ENCODE measurements around the gene DLD. TPM values are rescaled to one million over a fixed set of nuclear protein-coding genes. Genes with fewer than 3 reads are reported as not detected.

The DLD gene
- total RNA-seq, 1 experiment from 2014 or later: 88.8 TPM

DNA sequence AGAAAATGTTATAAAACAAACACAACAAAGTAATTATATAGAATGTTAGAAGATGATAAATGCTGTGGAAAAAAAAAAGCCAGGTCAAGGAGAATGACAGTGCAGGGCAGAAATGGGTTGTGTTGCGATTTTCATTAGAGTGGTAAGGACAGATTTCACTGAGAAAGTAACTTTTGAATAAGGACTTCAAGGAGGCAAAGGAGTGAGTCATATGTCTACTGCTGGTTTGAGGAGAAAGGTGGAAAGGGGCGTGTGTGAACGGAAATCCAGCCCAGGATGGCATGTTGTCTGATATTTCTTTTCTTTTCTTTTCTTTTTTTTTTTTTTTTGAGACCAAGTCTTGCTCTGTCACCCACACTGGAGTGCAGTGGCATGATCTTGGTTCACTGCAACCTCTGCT is 12.3 kb upstream of the DLD start:
- ChIA-PET POLR2A (interaction anchor here (0.6 to 0.7 kb wide), 3 partner anchors 32 to 648 kb away, joined by 3 to 6 read pairs (median 4); no protein-coding TSS in a partner anchor), CTCF (interaction anchor here (0.6 to 2.1 kb wide), 3 partner anchors 11 to 135 kb away, joined by 4 to 15 read pairs (median 6); partner anchors contain the start of gene CBLL1)
- BruUV-seq (replicated peaks): no TSS peak
- no peaks in the 10 kb centered on the region for H3K9me3 ChIP-seq (ENCODE audit: control insufficient read depth, insufficient read depth, low read depth, low read length)
- no peak overlapping the region for H3K27ac ChIP-seq (ENCODE audit: low read length)
- ATAC-seq (no peak), DNase-seq (ENCODE audit: low read depth, low spot score) (no peak)
- intact Hi-C loops (cut with micrococcal nuclease; ENCODE audit: unreplicated experiment) (loop anchor here (5.0 to 10.0 kb wide), 2 partner anchors 416 to 674 kb away; no protein-coding TSS in a partner anchor), in situ Hi-C loops (cut with HindIII; ENCODE audit: low pct_unique_long_range_greater_than_20kb, low sequenced_read_pairs) (no loop called here)
- H3K4me3 ChIP-seq (ENCODE audit: low read depth in 2 of 2, low read length in 2 of 2): no peak overlapping the region
- no peaks in the 10 kb centered on the region for H3K36me3 ChIP-seq (ENCODE audit: control insufficient read depth, insufficient read depth, low read length)
- TF ChIP-seq TCF7L2 (IDR thresholded peaks at IDR 0.05; ENCODE audit: low read depth, low read length) (no peak), POLR2AphosphoS5 (IDR thresholded peaks at IDR 0.05; ENCODE audit: low read depth, low read length) (no peak), SIN3A (IDR thresholded peaks at IDR 0.05; ENCODE audit: borderline replicate concordance, insufficient read depth, low read depth, low read length) (no peak)
- TF ChIP-seq, protein P1, sequence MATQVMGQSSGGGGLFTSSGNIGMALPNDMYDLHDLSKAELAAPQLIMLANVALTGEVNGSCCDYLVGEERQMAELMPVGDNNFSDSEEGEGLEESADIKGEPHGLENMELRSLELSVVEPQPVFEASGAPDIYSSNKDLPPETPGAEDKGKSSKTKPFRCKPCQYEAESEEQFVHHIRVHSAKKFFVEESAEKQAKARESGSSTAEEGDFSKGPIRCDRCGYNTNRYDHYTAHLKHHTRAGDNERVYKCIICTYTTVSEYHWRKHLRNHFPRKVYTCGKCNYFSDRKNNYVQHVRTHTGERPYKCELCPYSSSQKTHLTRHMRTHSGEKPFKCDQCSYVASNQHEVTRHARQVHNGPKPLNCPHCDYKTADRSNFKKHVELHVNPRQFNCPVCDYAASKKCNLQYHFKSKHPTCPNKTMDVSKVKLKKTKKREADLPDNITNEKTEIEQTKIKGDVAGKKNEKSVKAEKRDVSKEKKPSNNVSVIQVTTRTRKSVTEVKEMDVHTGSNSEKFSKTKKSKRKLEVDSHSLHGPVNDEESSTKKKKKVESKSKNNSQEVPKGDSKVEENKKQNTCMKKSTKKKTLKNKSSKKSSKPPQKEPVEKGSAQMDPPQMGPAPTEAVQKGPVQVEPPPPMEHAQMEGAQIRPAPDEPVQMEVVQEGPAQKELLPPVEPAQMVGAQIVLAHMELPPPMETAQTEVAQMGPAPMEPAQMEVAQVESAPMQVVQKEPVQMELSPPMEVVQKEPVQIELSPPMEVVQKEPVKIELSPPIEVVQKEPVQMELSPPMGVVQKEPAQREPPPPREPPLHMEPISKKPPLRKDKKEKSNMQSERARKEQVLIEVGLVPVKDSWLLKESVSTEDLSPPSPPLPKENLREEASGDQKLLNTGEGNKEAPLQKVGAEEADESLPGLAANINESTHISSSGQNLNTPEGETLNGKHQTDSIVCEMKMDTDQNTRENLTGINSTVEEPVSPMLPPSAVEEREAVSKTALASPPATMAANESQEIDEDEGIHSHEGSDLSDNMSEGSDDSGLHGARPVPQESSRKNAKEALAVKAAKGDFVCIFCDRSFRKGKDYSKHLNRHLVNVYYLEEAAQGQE (IDR thresholded peaks at IDR 0.05; ENCODE audit: insufficient read depth in 1 of 2, low read depth in 2 of 2, low read length in 1 of 2): no peak
- TF ChIP-seq, protein P2, sequence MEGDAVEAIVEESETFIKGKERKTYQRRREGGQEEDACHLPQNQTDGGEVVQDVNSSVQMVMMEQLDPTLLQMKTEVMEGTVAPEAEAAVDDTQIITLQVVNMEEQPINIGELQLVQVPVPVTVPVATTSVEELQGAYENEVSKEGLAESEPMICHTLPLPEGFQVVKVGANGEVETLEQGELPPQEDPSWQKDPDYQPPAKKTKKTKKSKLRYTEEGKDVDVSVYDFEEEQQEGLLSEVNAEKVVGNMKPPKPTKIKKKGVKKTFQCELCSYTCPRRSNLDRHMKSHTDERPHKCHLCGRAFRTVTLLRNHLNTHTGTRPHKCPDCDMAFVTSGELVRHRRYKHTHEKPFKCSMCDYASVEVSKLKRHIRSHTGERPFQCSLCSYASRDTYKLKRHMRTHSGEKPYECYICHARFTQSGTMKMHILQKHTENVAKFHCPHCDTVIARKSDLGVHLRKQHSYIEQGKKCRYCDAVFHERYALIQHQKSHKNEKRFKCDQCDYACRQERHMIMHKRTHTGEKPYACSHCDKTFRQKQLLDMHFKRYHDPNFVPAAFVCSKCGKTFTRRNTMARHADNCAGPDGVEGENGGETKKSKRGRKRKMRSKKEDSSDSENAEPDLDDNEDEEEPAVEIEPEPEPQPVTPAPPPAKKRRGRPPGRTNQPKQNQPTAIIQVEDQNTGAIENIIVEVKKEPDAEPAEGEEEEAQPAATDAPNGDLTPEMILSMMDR (IDR thresholded peaks at IDR 0.05): no peak
- peaks cover 2% of the 10 kb centered on the region; the same call in 1 of the 2 replicates for H3K27me3 ChIP-seq (ENCODE audit: control insufficient read depth, insufficient read depth, low read length)
- peaks cover 3% of the 10 kb centered on the region; the same call in 1 of the 2 replicates for H3K4me1 ChIP-seq (ENCODE audit: control insufficient read depth, insufficient read depth, low read length)

DNA sequence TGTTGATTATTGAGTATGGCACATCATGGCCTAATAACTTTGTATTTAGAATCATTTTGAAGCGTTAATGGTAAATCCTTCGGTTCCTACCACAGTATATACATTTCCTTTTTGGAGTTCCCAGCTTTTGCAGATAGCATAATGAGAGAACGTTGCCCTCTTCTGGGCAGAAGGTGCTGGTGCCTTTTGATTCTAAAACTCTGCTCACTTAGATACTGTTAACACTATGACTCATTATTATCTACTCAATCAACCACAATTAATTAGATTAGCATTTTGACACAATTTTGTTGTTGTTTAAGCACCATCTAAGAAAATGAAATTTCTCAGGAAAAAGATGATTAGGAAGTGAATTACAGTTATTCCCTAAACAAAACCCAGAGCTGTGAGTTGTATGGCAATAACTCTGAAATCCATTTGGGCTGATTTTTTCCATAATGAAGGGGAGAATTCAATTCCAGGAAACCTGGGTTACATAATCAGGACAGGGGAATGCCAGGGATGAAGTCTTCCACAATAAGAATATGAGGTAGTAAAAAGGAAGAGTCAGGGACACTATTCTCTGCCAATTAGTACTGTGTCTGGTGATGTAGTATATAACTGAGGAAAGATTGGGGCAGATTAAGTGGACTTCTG is 11.5 kb upstream of the DLD start:
- TF ChIP-seq, protein P2 (IDR thresholded peaks at IDR 0.05): peak; percentile 82; the same call in 1 of the 2 replicates
- no peak for TF ChIP-seq TCF7L2 (IDR thresholded peaks at IDR 0.05; ENCODE audit: low read depth, low read length)
- POLR2A ChIA-PET: interaction anchor here (0.8 kb wide), 1 partner anchor 11 kb away, joined by 6 read pairs; no protein-coding TSS in a partner anchor
- Histone ChIP-seq H3K4me3 (ENCODE audit: low read depth in 2 of 2, low read length in 2 of 2) (no peak overlapping the region), H3K4me1 (ENCODE audit: control insufficient read depth, insufficient read depth, low read length) (peaks cover 3% of the 10 kb centered on the region; the same call in 1 of the 2 replicates), H3K9me3 (ENCODE audit: control insufficient read depth, insufficient read depth, low read depth, low read length) (no peaks in the 10 kb centered on the region), H3K36me3 (ENCODE audit: control insufficient read depth, insufficient read depth, low read length) (no peaks in the 10 kb centered on the region), H3K27me3 (ENCODE audit: control insufficient read depth, insufficient read depth, low read length) (peaks cover 2% of the 10 kb centered on the region; the same call in 1 of the 2 replicates), H3K27ac (ENCODE audit: low read length) (no peak overlapping the region)
- intact Hi-C loops (cut with micrococcal nuclease; ENCODE audit: unreplicated experiment): loop anchor here (5.0 to 10.0 kb wide), 2 partner anchors 417 to 675 kb away; no protein-coding TSS in a partner anchor
- peak; percentile 90 for ATAC-seq
- CTCF ChIA-PET: interaction anchor here (0.6 to 2.1 kb wide), 3 partner anchors 98 to 136 kb away, joined by 4 to 15 read pairs (median 4); partner anchors contain the start of gene CBLL1
- in situ Hi-C loops (cut with HindIII; ENCODE audit: low pct_unique_long_range_greater_than_20kb, low sequenced_read_pairs): no loop called here
- DNase-seq (ENCODE audit: low read depth, low spot score): peak; percentile 56
- BruUV-seq (replicated peaks): no TSS peak
